ENCODE measurements around the gene PXDN. TPM values are rescaled to one million over a fixed set of nuclear protein-coding genes. Genes with fewer than 3 reads are reported as not detected.
"Not testable (repeated sequence)": the region's sequence is repeated elsewhere in the genome, so short reads cannot be mapped to it uniquely, and the experiment has no call there.

PXDN gene
- total and polyA plus RNA-seq, 3 experiments from 2014 or later, result 0.39 to 3.3 (median 1.00) TPM

- ChIA-PET CTCF (no interaction called here), POLR2A (no interaction called here)
- Histone ChIP-seq H3K36me3 (ENCODE audit: insufficient read depth, low read length) (no peaks in the 10 kb centered on the region), H3K4me3 (ENCODE audit: low read length) (no peak overlapping the region), H3K27ac (ENCODE audit: low read depth, low read length) (no peak overlapping the region), H3K4me1 (ENCODE audit: insufficient read depth, low read length) (no peaks in the 10 kb centered on the region), H3K9me3 (ENCODE audit: low read length) (no peaks in the 10 kb centered on the region), H3K27me3 (ENCODE audit: insufficient read depth, low read length, poor library complexity, severe bottlenecking) (no peaks in the 10 kb centered on the region)
- peaks cover 0 to 3% (median 0%) of the 10 kb centered on the region in 5 donors for H3K9me3 Mint-ChIP-seq
- H3K27ac Mint-ChIP-seq, result no peak overlapping the region
- peaks cover 2 to 4% of the 10 kb centered on the region in 2 donors for H3K27me3 Mint-ChIP-seq
- no peak overlapping the region for H3K4me3 Mint-ChIP-seq
- H3K36me3 Mint-ChIP-seq, result no peaks in the 10 kb centered on the region
- no peak for DNase-seq
- no peaks in the 10 kb centered on the region for H3K4me1 Mint-ChIP-seq
These were observed 38.7 kb downstream of the PXDN start for GRCh38 chr2:1705557-1706076.

- H3K27me3 ChIP-seq (ENCODE audit: insufficient read depth, low read length, poor library complexity, severe bottlenecking), result no peaks in the 10 kb centered on the region
- POLR2A ChIA-PET, result no interaction called here
- DNase-seq, result no peak
- no peaks in the 10 kb centered on the region for H3K4me1 ChIP-seq (ENCODE audit: insufficient read depth, low read length)
- CTCF ChIA-PET, result no interaction called here
- no peak overlapping the region for H3K27ac ChIP-seq (ENCODE audit: low read depth, low read length)
- H3K36me3 ChIP-seq (ENCODE audit: insufficient read depth, low read length), result no peaks in the 10 kb centered on the region
- Mint-ChIP-seq H3K36me3 (no peaks in the 10 kb centered on the region), H3K4me1 (no peaks in the 10 kb centered on the region), H3K9me3 (peaks cover 0 to 3% (median 0%) of the 10 kb centered on the region in 5 donors), H3K4me3 (no peak overlapping the region), H3K27me3 (peaks cover 2 to 4% of the 10 kb centered on the region in 2 donors), H3K27ac (no peak overlapping the region)
- no peak overlapping the region for H3K4me3 ChIP-seq (ENCODE audit: low read length)
- no peaks in the 10 kb centered on the region for H3K9me3 ChIP-seq (ENCODE audit: low read length)
These were observed 39.4 kb downstream of the PXDN start for GRCh38 chr2:1704631-1705556.

DNA sequence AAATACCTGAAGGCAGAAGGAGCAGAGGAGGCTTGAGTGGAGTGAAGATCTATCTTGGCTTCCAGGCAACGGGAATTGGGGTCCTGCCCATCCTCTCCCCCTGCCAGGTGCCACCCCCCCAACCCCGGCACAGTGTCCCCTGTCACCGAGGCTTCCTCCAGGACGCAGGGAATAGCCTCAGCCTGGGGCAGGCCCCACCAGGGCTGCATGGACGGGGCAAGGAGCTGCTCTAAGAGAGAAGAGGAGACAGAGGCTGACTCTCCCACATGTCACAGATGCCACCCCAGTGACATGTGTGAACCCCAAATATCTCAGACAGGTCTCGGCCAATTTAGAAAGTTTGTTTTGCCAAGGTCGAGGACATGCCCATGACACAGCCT, 42.1 kb downstream of the PXDN start:
- ChIA-PET CTCF (no interaction called here), POLR2A (no interaction called here)
- H3K4me1 Mint-ChIP-seq, result no peaks in the 10 kb centered on the region
- Histone ChIP-seq H3K4me1 (ENCODE audit: insufficient read depth, low read length) (no peaks in the 10 kb centered on the region), H3K9me3 (ENCODE audit: low read length) (no peaks in the 10 kb centered on the region), H3K4me3 (ENCODE audit: low read length) (no peak overlapping the region), H3K27me3 (ENCODE audit: insufficient read depth, low read length, poor library complexity, severe bottlenecking) (no peaks in the 10 kb centered on the region), H3K27ac (ENCODE audit: low read depth, low read length) (no peak overlapping the region), H3K36me3 (ENCODE audit: insufficient read depth, low read length) (no peaks in the 10 kb centered on the region)
- H3K27me3 Mint-ChIP-seq, result peaks cover 2 to 4% of the 10 kb centered on the region in 2 donors
- no peaks in the 10 kb centered on the region for H3K36me3 Mint-ChIP-seq
- H3K4me3 Mint-ChIP-seq, result no peak overlapping the region
- H3K9me3 Mint-ChIP-seq, result peaks cover 0 to 3% (median 3%) of the 10 kb centered on the region in 5 donors
- DNase-seq, result no peak
- peak overlapping the region in 1 of 8 donors; percentile 7 for H3K27ac Mint-ChIP-seq

GRCh38 chr2:1701556-1702185, 42.6 kb downstream of the PXDN start:
- Mint-ChIP-seq H3K36me3 (no peaks in the 10 kb centered on the region), H3K4me3 (no peak overlapping the region), H3K4me1 (no peaks in the 10 kb centered on the region), H3K27ac (peak overlapping the region in 1 of 8 donors; percentile 7), H3K9me3 (peaks cover 0 to 3% (median 3%) of the 10 kb centered on the region in 5 donors), H3K27me3 (peaks cover 2 to 4% of the 10 kb centered on the region in 2 donors)
- ChIA-PET POLR2A (no interaction called here), CTCF (no interaction called here)
- no peak overlapping the region for H3K27ac ChIP-seq (ENCODE audit: low read depth, low read length)
- H3K4me3 ChIP-seq (ENCODE audit: low read length), result no peak overlapping the region
- H3K9me3 ChIP-seq (ENCODE audit: low read length), result no peaks in the 10 kb centered on the region
- no peaks in the 10 kb centered on the region for H3K27me3 ChIP-seq (ENCODE audit: insufficient read depth, low read length, poor library complexity, severe bottlenecking)
- H3K4me1 ChIP-seq (ENCODE audit: insufficient read depth, low read length), result no peaks in the 10 kb centered on the region
- no peak for DNase-seq
- H3K36me3 ChIP-seq (ENCODE audit: insufficient read depth, low read length), result no peaks in the 10 kb centered on the region

DNA sequence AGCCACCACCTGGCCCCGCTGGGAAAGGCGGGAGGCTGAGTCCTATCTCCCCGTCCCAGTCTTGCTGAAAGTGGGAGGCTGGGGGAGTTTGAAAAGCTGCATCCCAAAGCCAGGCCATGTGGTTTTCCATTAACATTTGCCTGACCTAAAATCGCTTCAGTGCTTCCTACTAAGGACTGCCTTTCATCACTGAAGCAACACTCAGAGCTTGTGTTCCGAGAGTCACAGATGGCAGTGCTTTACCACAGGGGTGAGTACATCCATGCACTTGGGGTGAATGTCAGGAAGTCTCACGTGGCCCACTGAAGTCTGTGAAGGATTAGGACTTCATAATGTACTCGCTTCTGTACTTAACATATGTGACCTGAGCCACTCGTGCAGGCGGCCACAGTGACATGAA, 43.3 kb downstream of the PXDN start:
- ChIA-PET POLR2A (no interaction called here), CTCF (no interaction called here)
- Histone ChIP-seq H3K27ac (ENCODE audit: low read depth, low read length) (no peak overlapping the region), H3K4me1 (ENCODE audit: insufficient read depth, low read length) (no peaks in the 10 kb centered on the region), H3K9me3 (ENCODE audit: low read length) (no peaks in the 10 kb centered on the region), H3K4me3 (ENCODE audit: low read length) (no peak overlapping the region), H3K36me3 (ENCODE audit: insufficient read depth, low read length) (no peaks in the 10 kb centered on the region), H3K27me3 (ENCODE audit: insufficient read depth, low read length, poor library complexity, severe bottlenecking) (no peaks in the 10 kb centered on the region)
- Mint-ChIP-seq H3K9me3 (peaks cover 3 to 10% (median 5%) of the 10 kb centered on the region in 5 donors), H3K36me3 (no peaks in the 10 kb centered on the region), H3K27me3 (peaks cover 2 to 4% of the 10 kb centered on the region in 2 donors), H3K4me1 (no peaks in the 10 kb centered on the region), H3K4me3 (no peak overlapping the region), H3K27ac (no peak overlapping the region)
- no peak for DNase-seq

DNA sequence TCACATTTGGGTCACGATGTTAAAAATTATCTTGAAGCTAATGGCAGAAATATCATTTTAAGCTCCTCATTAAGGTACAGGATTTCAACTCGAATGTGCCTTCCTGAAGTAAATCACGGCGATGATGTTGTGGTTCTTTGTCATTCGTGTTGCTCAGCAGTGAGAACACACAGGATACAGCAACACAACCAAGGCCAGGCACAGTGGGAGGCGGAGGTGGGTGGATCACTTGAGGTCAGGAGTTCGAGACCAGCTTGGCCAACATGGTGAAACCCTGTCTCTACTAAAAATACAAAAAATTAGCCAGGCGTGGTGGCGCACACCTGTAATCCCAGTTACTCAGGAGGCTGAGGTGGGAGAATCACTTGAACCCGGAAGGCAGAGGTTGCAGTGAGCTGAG, 43.9 kb downstream of the PXDN start:
- H3K9me3 ChIP-seq (ENCODE audit: low read length); H3K4me1 Mint-ChIP-seq; CTCF ChIA-PET; H3K9me3 Mint-ChIP-seq; DNase-seq; H3K36me3 ChIP-seq (ENCODE audit: insufficient read depth, low read length); H3K4me3 Mint-ChIP-seq; H3K27me3 Mint-ChIP-seq; H3K36me3 Mint-ChIP-seq; H3K27ac ChIP-seq (ENCODE audit: low read depth, low read length); H3K27me3 ChIP-seq (ENCODE audit: insufficient read depth, low read length, poor library complexity, severe bottlenecking); H3K4me1 ChIP-seq (ENCODE audit: insufficient read depth, low read length); H3K27ac Mint-ChIP-seq; H3K4me3 ChIP-seq (ENCODE audit: low read length); POLR2A ChIA-PET: not testable (repeated sequence)

DNA sequence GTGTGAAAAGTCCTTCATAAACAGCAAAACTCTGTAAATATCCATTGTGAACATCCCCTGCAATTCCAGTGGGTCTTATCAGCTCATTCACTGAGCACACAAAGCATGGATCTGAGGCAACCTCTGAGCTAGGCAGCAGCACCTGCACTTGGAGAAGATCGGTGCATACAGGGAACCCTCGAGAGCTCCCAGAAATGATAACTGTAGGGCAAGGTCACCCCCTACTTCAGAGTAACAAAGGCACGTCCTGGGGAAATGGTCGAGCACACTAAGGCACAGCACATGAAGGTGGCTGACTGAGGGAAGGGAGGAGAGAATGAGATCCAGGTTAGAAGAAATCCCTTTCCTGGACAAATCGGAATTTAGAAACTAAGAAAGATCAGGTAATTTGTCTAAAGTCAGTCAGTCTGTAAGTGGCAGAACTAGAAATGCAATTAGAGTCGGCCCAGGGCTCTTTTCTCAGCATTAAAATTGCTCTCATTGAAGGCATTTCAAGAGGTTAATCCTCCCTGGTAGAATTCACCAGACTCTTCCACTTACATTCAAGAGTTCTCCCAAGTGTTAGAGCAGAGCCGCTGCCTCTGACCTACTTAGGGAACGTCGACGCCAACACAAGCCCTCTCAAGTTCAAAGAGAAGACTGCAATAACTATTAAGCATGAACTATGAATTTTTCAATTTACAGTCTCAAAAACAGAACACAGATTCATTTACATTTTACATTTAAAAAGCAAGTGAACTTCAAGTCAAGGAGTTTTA, 45.9 kb downstream of the PXDN start:
- CTCF ChIA-PET, result no interaction called here
- no peaks in the 10 kb centered on the region for H3K9me3 ChIP-seq (ENCODE audit: low read length)
- no peak for DNase-seq
- no peak overlapping the region for H3K27ac ChIP-seq (ENCODE audit: low read depth, low read length)
- H3K9me3 Mint-ChIP-seq, result peaks cover 3 to 10% (median 5%) of the 10 kb centered on the region in 5 donors
- H3K4me1 ChIP-seq (ENCODE audit: insufficient read depth, low read length), result no peaks in the 10 kb centered on the region
- peaks cover 0 to 2% of the 10 kb centered on the region in 2 donors for H3K27me3 Mint-ChIP-seq
- no peaks in the 10 kb centered on the region for H3K36me3 ChIP-seq (ENCODE audit: insufficient read depth, low read length)
- no peaks in the 10 kb centered on the region for H3K36me3 Mint-ChIP-seq
- H3K4me3 Mint-ChIP-seq, result no peak overlapping the region
- H3K4me3 ChIP-seq (ENCODE audit: low read length), result no peak overlapping the region
- no peaks in the 10 kb centered on the region for H3K27me3 ChIP-seq (ENCODE audit: insufficient read depth, low read length, poor library complexity, severe bottlenecking)
- H3K4me1 Mint-ChIP-seq, result no peaks in the 10 kb centered on the region
- POLR2A ChIA-PET, result no interaction called here
- H3K27ac Mint-ChIP-seq, result no peak overlapping the region

- no peak overlapping the region for H3K27ac Mint-ChIP-seq
- Histone ChIP-seq H3K4me1 (ENCODE audit: insufficient read depth, low read length) (no peaks in the 10 kb centered on the region), H3K27ac (ENCODE audit: low read depth, low read length) (no peak overlapping the region), H3K9me3 (ENCODE audit: low read length) (no peaks in the 10 kb centered on the region), H3K27me3 (ENCODE audit: insufficient read depth, low read length, poor library complexity, severe bottlenecking) (no peaks in the 10 kb centered on the region), H3K4me3 (ENCODE audit: low read length) (no peak overlapping the region), H3K36me3 (ENCODE audit: insufficient read depth, low read length) (no peaks in the 10 kb centered on the region)
- H3K9me3 Mint-ChIP-seq, result peaks cover 3 to 10% (median 5%) of the 10 kb centered on the region in 5 donors
- H3K4me3 Mint-ChIP-seq, result no peak overlapping the region
- POLR2A ChIA-PET, result no interaction called here
- CTCF ChIA-PET, result no interaction called here
- no peaks in the 10 kb centered on the region for H3K36me3 Mint-ChIP-seq
- H3K27me3 Mint-ChIP-seq, result peaks cover 0 to 2% of the 10 kb centered on the region in 2 donors
- H3K4me1 Mint-ChIP-seq, result no peaks in the 10 kb centered on the region
- DNase-seq, result no peak
These were observed 46.7 kb downstream of the PXDN start for GRCh38 chr2:1697601-1698000.

All from CD8-positive, alpha-beta memory T cell (primary cell).